ENCODE measurements around the gene AFAP1L2.
"Not testable (repeated sequence)": the region's sequence is repeated elsewhere in the genome, so short reads cannot be mapped to it uniquely, and the experiment has no call there.

The AFAP1L2 gene

GRCh38 chr10:114359041-114359952 lies 45.0 kb downstream of the AFAP1L2 start:
- Histone ChIP-seq H3K36me3 (ENCODE audit: insufficient read depth, low read length) (no peaks in the 10 kb centered on the region), H3K9me3 (ENCODE audit: low read length) (no peaks in the 10 kb centered on the region), H2AFZ (ENCODE audit: low read depth, low read length) (no peak overlapping the region), H3K4me3 (ENCODE audit: low read length) (no peak overlapping the region), H3K27me3 (ENCODE audit: insufficient read depth, low read length) (no peaks in the 10 kb centered on the region), H3K4me1 (ENCODE audit: insufficient read depth, low read length) (no peaks in the 10 kb centered on the region)

- Histone ChIP-seq H3K9me3 (ENCODE audit: low read length) (no peaks in the 10 kb centered on the region), H3K36me3 (ENCODE audit: insufficient read depth, low read length) (no peaks in the 10 kb centered on the region), H2AFZ (ENCODE audit: low read depth, low read length) (no peak overlapping the region), H3K4me3 (ENCODE audit: low read length) (no peak overlapping the region), H3K27me3 (ENCODE audit: insufficient read depth, low read length) (no peaks in the 10 kb centered on the region), H3K4me1 (ENCODE audit: insufficient read depth, low read length) (no peaks in the 10 kb centered on the region)
Observed at GRCh38 chr10:114357515-114357996, 46.7 kb downstream of the AFAP1L2 start.

GRCh38 chr10:114356751-114357514 lies 47.4 kb downstream of the AFAP1L2 start:
- H3K27me3 ChIP-seq (ENCODE audit: insufficient read depth, low read length) = no peaks in the 10 kb centered on the region
- no peak overlapping the region for H3K4me3 ChIP-seq (ENCODE audit: low read length)
- H2AFZ ChIP-seq (ENCODE audit: low read depth, low read length) = peak overlapping the region; percentile 39
- no peaks in the 10 kb centered on the region for H3K4me1 ChIP-seq (ENCODE audit: insufficient read depth, low read length)
- no peaks in the 10 kb centered on the region for H3K9me3 ChIP-seq (ENCODE audit: low read length)
- no peaks in the 10 kb centered on the region for H3K36me3 ChIP-seq (ENCODE audit: insufficient read depth, low read length)

GRCh38 chr10:114356126-114356525 lies 48.2 kb downstream of the AFAP1L2 start:
- Histone ChIP-seq H3K36me3 (ENCODE audit: insufficient read depth, low read length) (no peaks in the 10 kb centered on the region), H2AFZ (ENCODE audit: low read depth, low read length) (no peak overlapping the region), H3K4me1 (ENCODE audit: insufficient read depth, low read length) (peaks cover 8% of the 10 kb centered on the region), H3K4me3 (ENCODE audit: low read length) (no peak overlapping the region), H3K27me3 (ENCODE audit: insufficient read depth, low read length) (no peaks in the 10 kb centered on the region), H3K9me3 (ENCODE audit: low read length) (no peaks in the 10 kb centered on the region)

GRCh38 chr10:114353383-114353782 lies 50.9 kb downstream of the AFAP1L2 start:
- H2AFZ ChIP-seq (ENCODE audit: low read depth, low read length) = no peak overlapping the region
- no peaks in the 10 kb centered on the region for H3K27me3 ChIP-seq (ENCODE audit: insufficient read depth, low read length)
- H3K4me1 ChIP-seq (ENCODE audit: insufficient read depth, low read length) = peaks cover 23% of the 10 kb centered on the region
- no peaks in the 10 kb centered on the region for H3K36me3 ChIP-seq (ENCODE audit: insufficient read depth, low read length)
- H3K4me3 ChIP-seq (ENCODE audit: low read length) = no peak overlapping the region
- no peaks in the 10 kb centered on the region for H3K9me3 ChIP-seq (ENCODE audit: low read length)

- Histone ChIP-seq H3K4me3 (ENCODE audit: low read length) (no peak overlapping the region), H3K4me1 (ENCODE audit: insufficient read depth, low read length) (peaks cover 23% of the 10 kb centered on the region), H2AFZ (ENCODE audit: low read depth, low read length) (no peak overlapping the region), H3K36me3 (ENCODE audit: insufficient read depth, low read length) (no peaks in the 10 kb centered on the region), H3K9me3 (ENCODE audit: low read length) (no peaks in the 10 kb centered on the region), H3K27me3 (ENCODE audit: insufficient read depth, low read length) (no peaks in the 10 kb centered on the region)
Observed at GRCh38 chr10:114352653-114353298, 51.5 kb downstream of the AFAP1L2 start.

GRCh38 chr10:114350751-114351150 lies 53.6 kb downstream of the AFAP1L2 start:
- no peak overlapping the region for H2AFZ ChIP-seq (ENCODE audit: low read depth, low read length)
- H3K27me3 ChIP-seq (ENCODE audit: insufficient read depth, low read length) = no peaks in the 10 kb centered on the region
- H3K36me3 ChIP-seq (ENCODE audit: insufficient read depth, low read length) = no peaks in the 10 kb centered on the region
- peaks cover 27% of the 10 kb centered on the region for H3K4me1 ChIP-seq (ENCODE audit: insufficient read depth, low read length)
- H3K9me3 ChIP-seq (ENCODE audit: low read length) = no peaks in the 10 kb centered on the region
- H3K4me3 ChIP-seq (ENCODE audit: low read length) = no peak overlapping the region

GRCh38 chr10:114349522-114350215 lies 54.6 kb downstream of the AFAP1L2 start:
- H3K4me1 ChIP-seq (ENCODE audit: insufficient read depth, low read length) = peaks cover 27% of the 10 kb centered on the region
- H3K9me3 ChIP-seq (ENCODE audit: low read length) = no peaks in the 10 kb centered on the region
- H3K4me3 ChIP-seq (ENCODE audit: low read length) = no peak overlapping the region
- no peaks in the 10 kb centered on the region for H3K36me3 ChIP-seq (ENCODE audit: insufficient read depth, low read length)
- H2AFZ ChIP-seq (ENCODE audit: low read depth, low read length) = no peak overlapping the region
- H3K27me3 ChIP-seq (ENCODE audit: insufficient read depth, low read length) = no peaks in the 10 kb centered on the region

- H3K27me3 ChIP-seq (ENCODE audit: insufficient read depth, low read length); H3K36me3 ChIP-seq (ENCODE audit: insufficient read depth, low read length); H2AFZ ChIP-seq (ENCODE audit: low read depth, low read length); H3K9me3 ChIP-seq (ENCODE audit: low read length); H3K4me3 ChIP-seq (ENCODE audit: low read length): not testable (repeated sequence)
- H3K4me1 ChIP-seq (ENCODE audit: insufficient read depth, low read length) = peaks cover 29% of the 10 kb centered on the region
Observed at GRCh38 chr10:114349071-114349470, 55.2 kb downstream of the AFAP1L2 start.

GRCh38 chr10:114347791-114348190 lies 56.5 kb downstream of the AFAP1L2 start:
- Histone ChIP-seq H2AFZ (ENCODE audit: low read depth, low read length) (no peak overlapping the region), H3K36me3 (ENCODE audit: insufficient read depth, low read length) (no peaks in the 10 kb centered on the region), H3K9me3 (ENCODE audit: low read length) (no peaks in the 10 kb centered on the region), H3K4me1 (ENCODE audit: insufficient read depth, low read length) (peaks cover 34% of the 10 kb centered on the region), H3K4me3 (ENCODE audit: low read length) (no peak overlapping the region), H3K27me3 (ENCODE audit: insufficient read depth, low read length) (no peaks in the 10 kb centered on the region)

GRCh38 chr10:114347241-114347640 lies 57.1 kb downstream of the AFAP1L2 start:
- no peaks in the 10 kb centered on the region for H3K36me3 ChIP-seq (ENCODE audit: insufficient read depth, low read length)
- H2AFZ ChIP-seq (ENCODE audit: low read depth, low read length) = no peak overlapping the region
- no peaks in the 10 kb centered on the region for H3K27me3 ChIP-seq (ENCODE audit: insufficient read depth, low read length)
- H3K4me3 ChIP-seq (ENCODE audit: low read length) = no peak overlapping the region
- no peaks in the 10 kb centered on the region for H3K9me3 ChIP-seq (ENCODE audit: low read length)
- peaks cover 34% of the 10 kb centered on the region for H3K4me1 ChIP-seq (ENCODE audit: insufficient read depth, low read length)

- Histone ChIP-seq H3K4me3 (ENCODE audit: low read length) (no peak overlapping the region), H3K27me3 (ENCODE audit: insufficient read depth, low read length) (no peaks in the 10 kb centered on the region), H3K9me3 (ENCODE audit: low read length) (no peaks in the 10 kb centered on the region), H2AFZ (ENCODE audit: low read depth, low read length) (no peak overlapping the region), H3K4me1 (ENCODE audit: insufficient read depth, low read length) (peaks cover 29% of the 10 kb centered on the region), H3K36me3 (ENCODE audit: insufficient read depth, low read length) (no peaks in the 10 kb centered on the region)
Observed at GRCh38 chr10:114346176-114347031, 57.9 kb downstream of the AFAP1L2 start.
